MG63 (cell line): ENCODE data around the gene QRFP. TPM values are rescaled to one million over a fixed set of nuclear protein-coding genes. Genes with fewer than 3 reads are reported as not detected.
A peak's percentile ranks its signal among the peaks of the same experiment; 100 is the strongest.

Experiments
- DNase-seq: peaks from one replicate; pipeline ENCODE4 v3.0.0-alpha.2; 2020
- H3K27me3 ChIP-seq: fragments of 250-450 bp; sonication (Bioruptor Pico); 2 replicates; pipeline ENCODE4 v1.5.1; 2020; ENCODE audit warnings: mild to moderate bottlenecking, moderate library complexity
- H3K36me3 ChIP-seq: fragments of 250-450 bp; sonication (Bioruptor Pico); 2 replicates; pipeline ENCODE4 v1.5.1; 2020; ENCODE audit warnings: mild to moderate bottlenecking, moderate library complexity
- H3K4me3 ChIP-seq: fragments of 250-450 bp; sonication (Bioruptor Pico); 2 replicates; pipeline ENCODE4 v1.5.1; 2020; ENCODE audit warnings: mild to moderate bottlenecking, moderate library complexity
- H3K9me3 ChIP-seq: fragments of 250-450 bp; sonication (Bioruptor Pico); 2 replicates; pipeline ENCODE4 v1.5.1; 2020; ENCODE audit warnings: mild to moderate bottlenecking, moderate library complexity
- total RNA-seq: library from RNA; depleted of rRNA; stranded (reverse); fragments of >200 nt; shearing (Covaris generic); gene quantifications from 2 replicates; pipeline ENCODE4 v1.2.3, GENCODE V29; 2014; ENCODE audit warnings: low replicate concordance

The QRFP gene
- total RNA-seq, 1 experiment from 2014 or later, result not detected

GRCh38 chr9:130935648-130936271 is 39.1 kb upstream of the QRFP start:
- H3K4me3 ChIP-seq, result no peak overlapping the region
- no peak for DNase-seq
- no peaks in the 10 kb centered on the region for H3K36me3 ChIP-seq
- H3K9me3 ChIP-seq, result no peaks in the 10 kb centered on the region
- peaks cover 15% of the 10 kb centered on the region for H3K27me3 ChIP-seq

- no peaks in the 10 kb centered on the region for H3K36me3 ChIP-seq
- no peak overlapping the region for H3K4me3 ChIP-seq
- no peak for DNase-seq
- H3K9me3 ChIP-seq, result no peaks in the 10 kb centered on the region
- peaks cover 8% of the 10 kb centered on the region for H3K27me3 ChIP-seq
Measured at GRCh38 chr9:130934702-130935647, 38.4 kb upstream of the QRFP start.

- Histone ChIP-seq H3K4me3 (no peak overlapping the region), H3K36me3 (no peaks in the 10 kb centered on the region), H3K9me3 (no peaks in the 10 kb centered on the region), H3K27me3 (peaks cover 5% of the 10 kb centered on the region; the same call in 1 of the 2 replicates)
- no peak for DNase-seq
Measured at GRCh38 chr9:130934246-130934645, 37.6 kb upstream of the QRFP start.

- H3K9me3 ChIP-seq, result no peaks in the 10 kb centered on the region
- no peak for DNase-seq
- no peak overlapping the region for H3K4me3 ChIP-seq
- no peaks in the 10 kb centered on the region for H3K36me3 ChIP-seq
- H3K27me3 ChIP-seq, result no peaks in the 10 kb centered on the region
Measured at GRCh38 chr9:130933114-130934046, 36.8 kb upstream of the QRFP start.

GRCh38 chr9:130932255-130933079 is 35.9 kb upstream of the QRFP start:
- Histone ChIP-seq H3K9me3 (no peaks in the 10 kb centered on the region), H3K36me3 (no peaks in the 10 kb centered on the region), H3K4me3 (no peak overlapping the region), H3K27me3 (no peaks in the 10 kb centered on the region)
- no peak for DNase-seq

GRCh38 chr9:130931508-130932254 is 35.1 kb upstream of the QRFP start:
- no peaks in the 10 kb centered on the region for H3K27me3 ChIP-seq
- H3K4me3 ChIP-seq, result no peak overlapping the region
- H3K36me3 ChIP-seq, result no peaks in the 10 kb centered on the region
- H3K9me3 ChIP-seq, result no peaks in the 10 kb centered on the region
- DNase-seq, result no peak

- no peaks in the 10 kb centered on the region for H3K9me3 ChIP-seq
- no peaks in the 10 kb centered on the region for H3K27me3 ChIP-seq
- DNase-seq, result no peak
- H3K36me3 ChIP-seq, result no peaks in the 10 kb centered on the region
- H3K4me3 ChIP-seq, result no peak overlapping the region
Measured at GRCh38 chr9:130930804-130931349, 34.3 kb upstream of the QRFP start.

GRCh38 chr9:130930132-130930803 is 33.7 kb upstream of the QRFP start:
- DNase-seq, result no peak
- Histone ChIP-seq H3K9me3 (no peaks in the 10 kb centered on the region), H3K36me3 (no peaks in the 10 kb centered on the region), H3K27me3 (no peaks in the 10 kb centered on the region), H3K4me3 (no peak overlapping the region)

- H3K36me3 ChIP-seq, result no peaks in the 10 kb centered on the region
- no peaks in the 10 kb centered on the region for H3K9me3 ChIP-seq
- no peak overlapping the region for H3K4me3 ChIP-seq
- no peak for DNase-seq
- no peaks in the 10 kb centered on the region for H3K27me3 ChIP-seq
Measured at GRCh38 chr9:130929571-130930038, 33.0 kb upstream of the QRFP start.

GRCh38 chr9:130927995-130928900 is 31.6 kb upstream of the QRFP start:
- Histone ChIP-seq H3K4me3 (no peak overlapping the region), H3K9me3 (no peaks in the 10 kb centered on the region), H3K36me3 (no peaks in the 10 kb centered on the region), H3K27me3 (no peaks in the 10 kb centered on the region)
- DNase-seq, result peak; percentile 63

GRCh38 chr9:130927338-130927737 is 30.7 kb upstream of the QRFP start:
- H3K27me3 ChIP-seq, result no peaks in the 10 kb centered on the region
- H3K36me3 ChIP-seq, result no peaks in the 10 kb centered on the region
- no peak overlapping the region for H3K4me3 ChIP-seq
- H3K9me3 ChIP-seq, result no peaks in the 10 kb centered on the region
- peak; percentile 43 for DNase-seq

GRCh38 chr9:130925050-130925678 is 28.6 kb upstream of the QRFP start:
- no peak overlapping the region for H3K4me3 ChIP-seq
- H3K9me3 ChIP-seq, result no peaks in the 10 kb centered on the region
- DNase-seq, result no peak
- no peaks in the 10 kb centered on the region for H3K36me3 ChIP-seq
- no peaks in the 10 kb centered on the region for H3K27me3 ChIP-seq

GRCh38 chr9:130924448-130924788 is 27.8 kb upstream of the QRFP start:
- H3K27me3 ChIP-seq, result no peaks in the 10 kb centered on the region
- no peaks in the 10 kb centered on the region for H3K36me3 ChIP-seq
- no peak overlapping the region for H3K4me3 ChIP-seq
- no peaks in the 10 kb centered on the region for H3K9me3 ChIP-seq
- DNase-seq, result no peak
